Psoas muscle (tissue), 8 donors: Measurements from ENCODE around the gene TGIF1. TPM values are rescaled to one million over a fixed set of nuclear protein-coding genes. Genes with fewer than 3 reads are reported as not detected.
"Not testable (repeated sequence)": the region's sequence is repeated elsewhere in the genome, so short reads cannot be mapped to it uniquely, and the experiment has no call there.

Source experiments
- ATAC-seq, 4 donors: fragments of 200-7000 bp; cut with Tn5 transposase; one replicate each; pipeline ENCODE4 v1.9.1; 2020; ENCODE audit warnings: moderate library complexity in 3 of 4, mild to moderate bottlenecking in 2 of 4
- DNase-seq, 2 donors: peaks; one replicate each; pipeline ENCODE4 v3.0.0-alpha.2; 2020
- H3K27ac ChIP-seq: fragments of 200-600 bp; one replicate; pipeline ENCODE4 v1.8.0; 2022
- H3K27me3 ChIP-seq, 3 donors: fragments of 200-600 bp in 1 of 3; one replicate each; pipeline versions ENCODE4 v1.6.1 to v1.8.0; 2013 to 2022; ENCODE audit warnings: low read length in 2 of 3, mild to moderate bottlenecking in 2 of 3, moderate library complexity in 1 of 3; ENCODE audit not compliant: insufficient read depth in 3 of 3
- H3K36me3 ChIP-seq, 2 donors: fragments of 200-600 bp in 1 of 2; one replicate each; pipeline versions ENCODE4 v1.6.1 to v1.8.0; 2013 to 2022; ENCODE audit warnings: low read depth in 1 of 2, mild to moderate bottlenecking in 1 of 2, moderate library complexity in 1 of 2; ENCODE audit not compliant: insufficient read depth in 1 of 2
- H3K4me1 ChIP-seq: fragments of 200-600 bp; one replicate; pipeline ENCODE4 v1.8.0; 2022
- H3K4me3 ChIP-seq: fragments of 200-600 bp; one replicate; pipeline ENCODE4 v1.8.0; 2022; ENCODE audit warnings: mild to moderate bottlenecking
- H3K9me3 ChIP-seq: fragments of 200-600 bp; one replicate; pipeline ENCODE4 v1.8.0; 2022
- CTCF ChIP-seq: fragments of 200-600 bp; IDR thresholded peaks from one replicate; pipeline ENCODE4 v1.8.0; 2022; ENCODE audit warnings: antibody characterized with exemption
- WGBS, 3 donors: extraction: QIAGEN DNeasy Blood & Tissue Kit; methylation state at CpG; one replicate each; pipeline versions ENCODE4 v1.1.6 to v1.1.7; 2013; 5-methylcytosine and 5-hydroxymethylcytosine counted together
- intact Hi-C, 2 donors: fragments of 100-400 bp; cut with DNase I; formaldehyde crosslinking; loops; one replicate each; pipeline versions ENCODE4 v1.11.0 to v1.14.2; 2022
- polyA plus RNA-seq, 3 donors: library from polyadenylated mRNA; stranded (reverse); fragments of 200-250 nt; gene quantifications; one replicate each; pipeline ENCODE4 v1.2.3, GENCODE V29; 2013
- total RNA-seq, 4 donors: library from RNA; stranded (reverse); fragmentation: NEBNext Ultra II Directional in 2 of 4; extraction: Animal tissue kit (Norgen Biotek cat#: 25700) in 2 of 4; gene quantifications; one replicate each; pipeline versions ENCODE4 v1.2.1 to v1.2.4, GENCODE V29; 2021 to 2023
- donor health status: healthy with polysubstance abuse.
- donor health status: DM: no; HTN: no; CAD: no; lungs with moderate emphysema.
- donor health status: Bipolar disorder and iron deficiency.
- donor health status: healthy.
- donor health status: DM: yes; HTN: yes; CAD: no.
- donor health status: DM: no; HTN: no; CAD: no.
- donor health status: DM: no; HTN: no; CAD: no.
- donor health status: DM: yes; HTN: yes; CAD: no.

TGIF1 gene
- total and polyA plus RNA-seq, 7 donors: 18.2 to 200 (median 57.4) TPM

GRCh38 chr18:3411327-3411726 is 38.6 kb upstream of the TGIF1 start:
- 65 to 74% (median 72%) methylated on average over 3 of the region's 3 CpGs for WGBS, 3 donors
- Histone ChIP-seq H3K4me1 (no peaks in the 10 kb centered on the region), H3K36me3 (no peaks in the 10 kb centered on the region), H3K4me3 (no peak overlapping the region), H3K27me3 (peaks cover 0 to 4% (median 0%) of the 10 kb centered on the region in 3 donors), H3K27ac (no peak overlapping the region), H3K9me3 (no peaks in the 10 kb centered on the region)
- intact Hi-C loops: no loop called here
- DNase-seq (no peak), ATAC-seq (no peak)
- TF ChIP-seq CTCF: no peak

GRCh38 chr18:3411854-3412268 is 38.1 kb upstream of the TGIF1 start:
- ATAC-seq (no peak), DNase-seq (peak in 1 of 2 donors; percentile 21)
- H3K27ac ChIP-seq: no peak overlapping the region
- no peaks in the 10 kb centered on the region for H3K36me3 ChIP-seq
- no peak for TF ChIP-seq CTCF
- H3K4me3 ChIP-seq: peak overlapping the region; percentile 35
- no peaks in the 10 kb centered on the region for H3K4me1 ChIP-seq
- peaks cover 0 to 4% (median 0%) of the 10 kb centered on the region in 3 donors for H3K27me3 ChIP-seq
- no peaks in the 10 kb centered on the region for H3K9me3 ChIP-seq
- intact Hi-C loops: no loop called here
- WGBS, 3 donors: 40 to 53% (median 43%) methylated on average over 28 of the region's 28 CpGs

GRCh38 chr18:3412528-3412927 is 37.4 kb upstream of the TGIF1 start:
- ATAC-seq, DNase-seq, H3K27me3 ChIP-seq, H3K9me3 ChIP-seq, H3K36me3 ChIP-seq, intact Hi-C loops, H3K27ac ChIP-seq, H3K4me1 ChIP-seq: not testable (repeated sequence)
- peak overlapping the region; percentile 35 for H3K4me3 ChIP-seq
- 71 to 81% (median 78%) methylated on average over 9 of the region's 9 CpGs for WGBS, 3 donors

- intact Hi-C loops: no loop called here
- Histone ChIP-seq H3K36me3 (no peaks in the 10 kb centered on the region), H3K9me3 (no peaks in the 10 kb centered on the region), H3K27me3 (peaks cover 0 to 4% (median 0%) of the 10 kb centered on the region in 3 donors), H3K27ac (no peak overlapping the region), H3K4me3 (no peak overlapping the region), H3K4me1 (no peaks in the 10 kb centered on the region)
- no peak for TF ChIP-seq CTCF
- WGBS, 3 donors: 80 to 90% (median 85%) methylated on average over 11 of the region's 11 CpGs
- DNase-seq: no peak
- ATAC-seq: no peak
Measured at GRCh38 chr18:3415110-3415509, 34.9 kb upstream of the TGIF1 start.

GRCh38 chr18:3418083-3418482 is 31.9 kb upstream of the TGIF1 start:
- no peak for ATAC-seq
- H3K4me3 ChIP-seq: no peak overlapping the region
- TF ChIP-seq CTCF: no peak
- intact Hi-C loops: no loop called here
- H3K27me3 ChIP-seq: no peaks in the 10 kb centered on the region
- no peaks in the 10 kb centered on the region for H3K9me3 ChIP-seq
- no peak for DNase-seq
- no peak overlapping the region for H3K27ac ChIP-seq
- no peaks in the 10 kb centered on the region for H3K4me1 ChIP-seq
- no peaks in the 10 kb centered on the region for H3K36me3 ChIP-seq
- WGBS, 3 donors: 80 to 86% (median 81%) methylated on average over 2 of the region's 2 CpGs
